HepG2 (cell line): ENCODE measurements around the gene HIVEP2. TPM values are rescaled to one million over a fixed set of nuclear protein-coding genes. Genes with fewer than 3 reads are reported as not detected.

Experiments
- DMAP1 ChIP-seq: IDR thresholded peaks from 2 replicates; pipeline ENCODE4 v1.6.1; 2016
- EEA1 ChIP-seq: sonication (generic); formaldehyde crosslinking; IDR thresholded peaks from 2 replicates; pipeline ENCODE4 v1.5.1; 2020; ENCODE audit warnings: mild to moderate bottlenecking, missing genetic modification reagents, borderline replicate concordance
- GATAD2A ChIP-seq: IDR thresholded peaks from 2 replicates; pipeline ENCODE4 v1.6.1; 2016
- IRF2 ChIP-seq: IDR thresholded peaks from 2 replicates; pipeline ENCODE4 v1.6.1; 2018; ENCODE audit warnings: missing genetic modification reagents, missing compliant biosample characterization
- KDM2A ChIP-seq: sonication (generic); formaldehyde crosslinking; IDR thresholded peaks from 2 replicates; pipeline ENCODE4 v1.4.0; 2020; ENCODE audit warnings: low read depth, missing genetic modification reagents, borderline replicate concordance
- MAZ ChIP-seq, 2 experiments: sonication (generic) in 1 of 2; formaldehyde crosslinking in 1 of 2; IDR thresholded peaks; 2 replicates each; pipeline versions ENCODE4 v1.5.0 to v1.6.1; 2012 to 2020; ENCODE audit warnings: low read depth in 2 of 2, mild to moderate bottlenecking in 2 of 2, borderline replicate concordance in 1 of 2, improper control_type of control experiment in 1 of 2, low read length in 1 of 2, missing genetic modification reagents in 1 of 2, moderate library complexity in 1 of 2
- MBNL3 ChIP-seq: fragments of 250-450 bp; sonication (Bioruptor Pico); conservative IDR thresholded peaks from 2 replicates; pipeline ENCODE4 v1.8.0; 2022; ENCODE audit warnings: mild to moderate bottlenecking, inconsistent platforms
- MYNN ChIP-seq: sonication (generic); formaldehyde crosslinking; IDR thresholded peaks from 2 replicates; pipeline ENCODE4 v1.4.0; 2020; ENCODE audit warnings: mild to moderate bottlenecking, low read depth, missing genetic modification reagents
- NCOA2 ChIP-seq: sonication (generic); formaldehyde crosslinking; IDR thresholded peaks from 2 replicates; pipeline ENCODE4 v1.8.0; 2022; ENCODE audit warnings: inconsistent platforms
- PHF21A ChIP-seq: sonication (generic); formaldehyde crosslinking; IDR thresholded peaks from 2 replicates; pipeline ENCODE4 v1.5.0; 2020; ENCODE audit warnings: mild to moderate bottlenecking, missing genetic modification reagents
- SMAD9 ChIP-seq: sonication (generic); formaldehyde crosslinking; IDR thresholded peaks from 2 replicates; pipeline ENCODE4 v1.5.1; 2020; ENCODE audit warnings: mild to moderate bottlenecking, missing genetic modification reagents
- ZNF10 ChIP-seq: sonication (generic); formaldehyde crosslinking; IDR thresholded peaks from 2 replicates; pipeline ENCODE4 v1.4.0; 2020; ENCODE audit warnings: mild to moderate bottlenecking, low read depth, missing genetic modification reagents, borderline replicate concordance
- ZNF501 ChIP-seq: sonication (generic); formaldehyde crosslinking; IDR thresholded peaks from 2 replicates; pipeline ENCODE4 v1.5.1; 2020; ENCODE audit warnings: mild to moderate bottlenecking, moderate library complexity, missing genetic modification reagents
- ZSCAN25 ChIP-seq: sonication (generic); formaldehyde crosslinking; IDR thresholded peaks from 2 replicates; pipeline ENCODE4 v1.8.0; 2022; ENCODE audit warnings: mild to moderate bottlenecking, missing genetic modification reagents
- polyA plus RNA-seq, 8 experiments: library from polyadenylated mRNA; depleted of rRNA in 3 of 8; stranded (reverse) in 7 of 8; unstranded in 1 of 8; fragments of >200 nt; fragmentation: Illumina TruSeq in 4 of 8; extraction: Trizol in 4 of 8; gene quantifications; 2 replicates each; pipeline versions ENCODE4 v1.2.1 to v1.2.3, GENCODE V29; 2011 to 2016; ENCODE audit warnings: low read depth in 4 of 8, missing spikeins in 1 of 8, mixed read lengths in 1 of 8; ENCODE audit not compliant: insufficient read depth in 1 of 8
- total RNA-seq, 5 experiments: library from RNA; depleted of rRNA; stranded (reverse); fragments of >200 nt; fragmentation: Illumina TruSeq; extraction: Trizol; gene quantifications; 2 replicates each; pipeline ENCODE4 v1.2.3, GENCODE V29; 2016; ENCODE audit warnings: low read depth in 1 of 5
- TF ChIP-seq, protein P1 (sequence below): sonication (generic); formaldehyde crosslinking; IDR thresholded peaks from 2 replicates; pipeline ENCODE4 v1.5.1; 2020; ENCODE audit warnings: missing genetic modification reagents, mild to moderate bottlenecking, borderline replicate concordance
- TF ChIP-seq, protein P2 (sequence below): sonication (generic); formaldehyde crosslinking; IDR thresholded peaks from 2 replicates; pipeline ENCODE4 v1.4.0; 2020; ENCODE audit warnings: missing genetic modification reagents, borderline replicate concordance
- TF ChIP-seq, protein P3 (sequence below): sonication (generic); formaldehyde crosslinking; IDR thresholded peaks from 2 replicates; pipeline ENCODE4 v1.4.0; 2020; ENCODE audit warnings: missing genetic modification reagents
- TF ChIP-seq, protein P4 (sequence below): IDR thresholded peaks from 2 replicates; pipeline ENCODE4 v1.4.0; 2020; ENCODE audit warnings: mild to moderate bottlenecking, missing genetic modification reagents

The HIVEP2 gene
- total and polyA plus RNA-seq, 2 of the 13 experiments (the other 11 are each of a cell fraction or from before 2014, with no cell fraction given): 3.4 to 12.9 TPM

DNA sequence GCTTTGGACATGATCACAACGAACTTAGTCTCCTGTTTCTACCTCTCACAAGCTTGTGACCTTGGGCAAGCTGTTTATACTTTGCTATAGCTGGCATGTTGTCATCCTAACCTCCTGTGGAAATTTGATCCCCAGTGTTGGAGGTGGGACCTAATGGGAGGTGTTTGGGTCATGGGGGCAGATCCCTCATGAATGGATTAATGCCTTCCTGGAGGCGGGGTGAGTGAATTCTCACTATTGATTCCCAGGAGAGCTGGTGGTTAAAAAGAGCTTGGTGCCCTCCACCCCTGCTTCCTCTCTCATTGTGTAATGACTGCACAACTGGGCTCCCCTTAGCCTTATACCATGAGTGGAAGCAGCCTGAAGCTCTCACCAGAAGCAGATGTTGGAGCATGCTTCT lies 228.9 kb downstream of the HIVEP2 start (continued):
- TF ChIP-seq, protein P1, sequence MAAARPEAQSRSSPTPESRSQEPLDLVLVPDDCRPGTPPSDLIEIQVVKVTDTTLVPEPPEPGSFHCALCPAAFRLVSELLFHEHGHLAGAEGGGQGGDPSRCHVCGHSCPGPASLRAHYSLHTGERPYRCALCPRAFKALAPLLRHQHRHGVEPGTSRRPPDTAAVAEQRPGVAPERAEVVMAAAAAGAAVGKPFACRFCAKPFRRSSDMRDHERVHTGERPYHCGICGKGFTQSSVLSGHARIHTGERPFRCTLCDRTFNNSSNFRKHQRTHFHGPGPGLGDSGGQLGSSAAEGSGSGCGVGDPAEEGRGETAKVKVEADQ: no peak
- peak; percentile 69; the same call in 1 of the 2 replicates for TF ChIP-seq ZSCAN25 (CRISPR knock-in tag)
- TF ChIP-seq, protein P2, sequence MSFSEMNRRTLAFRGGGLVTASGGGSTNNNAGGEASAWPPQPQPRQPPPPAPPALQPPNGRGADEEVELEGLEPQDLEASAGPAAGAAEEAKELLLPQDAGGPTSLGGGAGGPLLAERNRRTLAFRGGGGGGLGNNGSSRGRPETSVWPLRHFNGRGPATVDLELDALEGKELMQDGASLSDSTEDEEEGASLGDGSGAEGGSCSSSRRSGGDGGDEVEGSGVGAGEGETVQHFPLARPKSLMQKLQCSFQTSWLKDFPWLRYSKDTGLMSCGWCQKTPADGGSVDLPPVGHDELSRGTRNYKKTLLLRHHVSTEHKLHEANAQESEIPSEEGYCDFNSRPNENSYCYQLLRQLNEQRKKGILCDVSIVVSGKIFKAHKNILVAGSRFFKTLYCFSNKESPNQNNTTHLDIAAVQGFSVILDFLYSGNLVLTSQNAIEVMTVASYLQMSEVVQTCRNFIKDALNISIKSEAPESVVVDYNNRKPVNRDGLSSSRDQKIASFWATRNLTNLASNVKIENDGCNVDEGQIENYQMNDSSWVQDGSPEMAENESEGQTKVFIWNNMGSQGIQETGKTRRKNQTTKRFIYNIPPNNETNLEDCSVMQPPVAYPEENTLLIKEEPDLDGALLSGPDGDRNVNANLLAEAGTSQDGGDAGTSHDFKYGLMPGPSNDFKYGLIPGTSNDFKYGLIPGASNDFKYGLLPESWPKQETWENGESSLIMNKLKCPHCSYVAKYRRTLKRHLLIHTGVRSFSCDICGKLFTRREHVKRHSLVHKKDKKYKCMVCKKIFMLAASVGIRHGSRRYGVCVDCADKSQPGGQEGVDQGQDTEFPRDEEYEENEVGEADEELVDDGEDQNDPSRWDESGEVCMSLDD (CRISPR knock-in tag): no peak
- peak; percentile 48; the same call in 1 of the 2 replicates for TF ChIP-seq IRF2 (CRISPR knock-in tag)
- no peak for TF ChIP-seq MBNL3
- no peak for TF ChIP-seq ZNF10
- TF ChIP-seq, protein P3, sequence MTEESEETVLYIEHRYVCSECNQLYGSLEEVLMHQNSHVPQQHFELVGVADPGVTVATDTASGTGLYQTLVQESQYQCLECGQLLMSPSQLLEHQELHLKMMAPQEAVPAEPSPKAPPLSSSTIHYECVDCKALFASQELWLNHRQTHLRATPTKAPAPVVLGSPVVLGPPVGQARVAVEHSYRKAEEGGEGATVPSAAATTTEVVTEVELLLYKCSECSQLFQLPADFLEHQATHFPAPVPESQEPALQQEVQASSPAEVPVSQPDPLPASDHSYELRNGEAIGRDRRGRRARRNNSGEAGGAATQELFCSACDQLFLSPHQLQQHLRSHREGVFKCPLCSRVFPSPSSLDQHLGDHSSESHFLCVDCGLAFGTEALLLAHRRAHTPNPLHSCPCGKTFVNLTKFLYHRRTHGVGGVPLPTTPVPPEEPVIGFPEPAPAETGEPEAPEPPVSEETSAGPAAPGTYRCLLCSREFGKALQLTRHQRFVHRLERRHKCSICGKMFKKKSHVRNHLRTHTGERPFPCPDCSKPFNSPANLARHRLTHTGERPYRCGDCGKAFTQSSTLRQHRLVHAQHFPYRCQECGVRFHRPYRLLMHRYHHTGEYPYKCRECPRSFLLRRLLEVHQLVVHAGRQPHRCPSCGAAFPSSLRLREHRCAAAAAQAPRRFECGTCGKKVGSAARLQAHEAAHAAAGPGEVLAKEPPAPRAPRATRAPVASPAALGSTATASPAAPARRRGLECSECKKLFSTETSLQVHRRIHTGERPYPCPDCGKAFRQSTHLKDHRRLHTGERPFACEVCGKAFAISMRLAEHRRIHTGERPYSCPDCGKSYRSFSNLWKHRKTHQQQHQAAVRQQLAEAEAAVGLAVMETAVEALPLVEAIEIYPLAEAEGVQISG (CRISPR knock-in tag): no peak
- no peak for TF ChIP-seq MYNN
- no peak for TF ChIP-seq DMAP1
- no peak for TF ChIP-seq MAZ (IDR thresholded peaks at IDR 0.05; ENCODE audit: borderline replicate concordance, low read depth, low read length)
- TF ChIP-seq MAZ (CRISPR knock-in tag; IDR thresholded peaks at IDR 0.05; ENCODE audit: low read depth): no peak
- TF ChIP-seq PHF21A (CRISPR knock-in tag): no peak
- TF ChIP-seq NCOA2 (CRISPR knock-in tag): peak; percentile 58; the same call in 1 of the 2 replicates
- 0 out of 2 replicates have a peak, but pooled peaks have one; percentile 19 for TF ChIP-seq ZNF501 (CRISPR knock-in tag)
- no peak for TF ChIP-seq EEA1 (CRISPR knock-in tag)
- peak; percentile 75 for TF ChIP-seq GATAD2A (CRISPR knock-in tag)
- TF ChIP-seq SMAD9 (CRISPR knock-in tag): no peak
- TF ChIP-seq, protein P4, sequence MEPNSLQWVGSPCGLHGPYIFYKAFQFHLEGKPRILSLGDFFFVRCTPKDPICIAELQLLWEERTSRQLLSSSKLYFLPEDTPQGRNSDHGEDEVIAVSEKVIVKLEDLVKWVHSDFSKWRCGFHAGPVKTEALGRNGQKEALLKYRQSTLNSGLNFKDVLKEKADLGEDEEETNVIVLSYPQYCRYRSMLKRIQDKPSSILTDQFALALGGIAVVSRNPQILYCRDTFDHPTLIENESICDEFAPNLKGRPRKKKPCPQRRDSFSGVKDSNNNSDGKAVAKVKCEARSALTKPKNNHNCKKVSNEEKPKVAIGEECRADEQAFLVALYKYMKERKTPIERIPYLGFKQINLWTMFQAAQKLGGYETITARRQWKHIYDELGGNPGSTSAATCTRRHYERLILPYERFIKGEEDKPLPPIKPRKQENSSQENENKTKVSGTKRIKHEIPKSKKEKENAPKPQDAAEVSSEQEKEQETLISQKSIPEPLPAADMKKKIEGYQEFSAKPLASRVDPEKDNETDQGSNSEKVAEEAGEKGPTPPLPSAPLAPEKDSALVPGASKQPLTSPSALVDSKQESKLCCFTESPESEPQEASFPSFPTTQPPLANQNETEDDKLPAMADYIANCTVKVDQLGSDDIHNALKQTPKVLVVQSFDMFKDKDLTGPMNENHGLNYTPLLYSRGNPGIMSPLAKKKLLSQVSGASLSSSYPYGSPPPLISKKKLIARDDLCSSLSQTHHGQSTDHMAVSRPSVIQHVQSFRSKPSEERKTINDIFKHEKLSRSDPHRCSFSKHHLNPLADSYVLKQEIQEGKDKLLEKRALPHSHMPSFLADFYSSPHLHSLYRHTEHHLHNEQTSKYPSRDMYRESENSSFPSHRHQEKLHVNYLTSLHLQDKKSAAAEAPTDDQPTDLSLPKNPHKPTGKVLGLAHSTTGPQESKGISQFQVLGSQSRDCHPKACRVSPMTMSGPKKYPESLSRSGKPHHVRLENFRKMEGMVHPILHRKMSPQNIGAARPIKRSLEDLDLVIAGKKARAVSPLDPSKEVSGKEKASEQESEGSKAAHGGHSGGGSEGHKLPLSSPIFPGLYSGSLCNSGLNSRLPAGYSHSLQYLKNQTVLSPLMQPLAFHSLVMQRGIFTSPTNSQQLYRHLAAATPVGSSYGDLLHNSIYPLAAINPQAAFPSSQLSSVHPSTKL (CRISPR knock-in tag): peak; percentile 75
- no peak for TF ChIP-seq KDM2A (CRISPR knock-in tag)
